ENCODE measurements around the gene TENM3.

The TENM3 gene

DNA sequence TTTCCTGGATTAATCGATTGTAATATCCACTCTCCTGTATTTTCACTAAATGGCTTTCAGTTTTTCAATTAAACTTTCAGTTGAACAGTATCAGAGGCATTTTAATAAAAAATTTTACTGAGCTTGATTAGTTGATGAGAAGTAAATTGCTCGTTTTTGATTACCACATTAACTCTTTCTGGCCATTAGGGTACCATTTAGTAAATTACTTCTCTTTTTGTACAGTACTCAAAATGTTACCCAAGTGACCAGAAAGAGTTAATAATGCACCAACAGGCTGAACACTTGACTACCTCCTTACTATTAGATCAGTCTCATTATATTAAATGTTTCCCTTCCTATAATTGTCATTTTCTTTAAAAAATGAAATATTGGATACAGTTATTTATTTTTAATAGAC lies 289.2 kb downstream of the TENM3 start:
- no peak for DNase-seq

DNA sequence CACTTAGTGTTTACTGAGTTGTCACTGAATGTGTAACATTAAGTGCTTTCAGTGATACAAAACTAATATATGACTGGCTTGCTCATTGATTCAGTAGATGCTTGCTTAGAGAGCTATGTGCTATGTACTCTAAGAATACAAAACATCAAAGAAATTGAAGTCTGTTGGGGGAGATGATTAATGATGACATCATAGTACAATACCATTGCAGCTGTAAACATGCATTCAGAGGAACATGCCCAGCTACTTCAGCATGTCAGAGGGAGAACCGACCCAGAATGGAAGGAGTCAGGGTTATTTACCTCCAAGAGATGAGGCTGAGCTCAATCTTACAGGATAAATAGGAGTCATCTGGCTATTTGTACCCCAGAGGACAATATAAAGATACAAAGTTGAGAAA lies 290.8 kb downstream of the TENM3 start:
- DNase-seq: no peak

DNA sequence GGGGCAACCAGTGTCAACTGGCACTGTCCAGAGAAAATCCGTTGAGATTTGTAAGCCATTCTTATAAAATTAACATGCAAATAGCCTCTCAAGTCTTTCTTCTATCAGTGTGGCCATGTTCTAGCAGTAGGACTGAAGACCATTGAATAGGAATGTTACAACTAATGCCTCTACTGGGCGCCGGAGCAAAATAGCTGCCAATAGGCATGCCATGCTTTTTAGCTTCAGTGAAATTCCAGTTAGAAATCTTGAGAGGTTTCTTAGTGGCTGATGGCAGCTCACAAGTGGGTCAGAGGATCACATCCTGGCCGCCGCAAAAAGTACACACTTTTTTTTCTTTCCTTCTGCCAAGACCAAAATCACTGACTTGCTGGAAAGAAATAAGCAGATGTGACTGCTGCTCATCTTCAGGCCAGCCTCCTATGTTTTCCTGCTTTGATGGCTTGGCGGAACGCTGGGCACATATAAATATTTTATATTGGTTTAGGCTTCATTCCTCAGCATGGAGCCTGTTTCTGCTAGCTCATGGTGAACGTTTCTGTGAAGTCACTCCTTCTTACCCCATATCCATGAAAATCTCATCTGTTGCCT lies 293.1 kb downstream of the TENM3 start:
- no peak for DNase-seq

DNA sequence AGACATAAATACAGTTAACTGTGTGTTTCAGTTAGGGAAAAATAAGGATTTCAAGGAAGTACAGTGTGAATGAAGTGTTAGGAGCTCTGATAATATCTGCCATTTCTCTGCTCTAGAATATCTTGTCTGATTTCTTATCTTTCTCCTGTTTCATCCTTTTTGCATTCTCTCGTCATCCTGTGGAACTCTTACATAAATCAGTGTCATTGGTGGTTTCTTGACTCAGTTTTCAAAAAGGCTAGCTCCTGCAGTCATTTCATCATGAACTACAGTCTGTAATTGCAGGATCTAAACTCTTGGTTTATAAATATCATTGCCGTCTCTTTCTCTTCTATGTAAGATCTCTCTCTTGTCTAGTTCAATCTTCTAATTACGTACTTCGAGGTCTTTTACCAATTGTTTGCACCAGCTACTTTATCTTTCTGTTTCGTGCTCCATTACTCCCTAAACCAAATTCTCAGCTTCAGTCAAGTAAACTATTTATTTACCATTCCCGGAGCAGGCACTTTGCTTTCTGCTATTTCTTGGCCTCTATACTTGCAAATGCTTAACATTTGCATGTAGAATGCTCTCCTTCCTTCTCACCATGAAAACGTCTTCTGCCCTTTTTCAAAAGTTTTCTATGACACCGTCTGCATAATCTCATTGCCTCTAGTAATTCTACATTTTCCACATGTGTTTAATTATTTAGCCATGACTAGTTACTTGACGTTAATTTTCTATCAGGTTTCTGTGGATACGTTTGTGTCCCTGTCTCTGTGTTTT lies 294.0 kb downstream of the TENM3 start:
- DNase-seq: no peak

DNA sequence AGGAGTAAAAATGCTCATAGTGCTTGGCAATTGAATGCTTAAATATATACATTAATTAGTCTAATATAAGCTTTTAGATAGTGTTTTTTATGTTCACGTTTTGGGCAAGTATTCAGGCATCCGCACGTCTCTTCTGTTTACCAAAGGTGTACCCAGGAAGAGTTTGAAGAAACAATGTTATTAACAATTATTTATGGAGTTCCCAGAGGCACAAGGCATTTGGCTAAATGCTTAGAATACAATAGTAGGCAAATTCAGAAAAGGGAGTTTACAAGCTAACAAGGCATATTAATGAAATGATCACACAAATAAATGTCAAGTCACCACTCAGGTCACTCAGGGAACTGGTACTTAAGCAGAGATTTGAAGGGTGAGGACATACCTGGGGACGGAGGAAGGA lies 294.8 kb downstream of the TENM3 start:
- DNase-seq: no peak

DNA sequence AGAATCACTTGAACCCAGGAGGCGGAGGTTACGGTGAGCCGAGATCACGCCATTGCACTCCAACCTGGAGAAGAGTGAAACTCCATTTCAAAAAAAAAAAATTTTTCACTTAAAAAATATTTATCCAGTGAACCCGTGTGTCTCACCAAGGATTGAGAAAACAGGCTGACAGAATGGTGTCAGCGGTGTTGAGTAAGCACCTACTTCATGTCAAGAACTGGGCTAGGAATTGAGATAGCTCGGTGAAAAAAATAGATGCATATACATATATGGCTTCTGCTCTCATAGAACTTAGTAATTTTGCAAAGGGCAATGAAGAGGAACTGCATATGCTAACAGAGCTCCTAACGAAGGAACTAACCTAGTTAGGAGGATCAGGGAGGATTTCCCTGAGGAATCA lies 297.3 kb downstream of the TENM3 start:
- no peak for DNase-seq

DNA sequence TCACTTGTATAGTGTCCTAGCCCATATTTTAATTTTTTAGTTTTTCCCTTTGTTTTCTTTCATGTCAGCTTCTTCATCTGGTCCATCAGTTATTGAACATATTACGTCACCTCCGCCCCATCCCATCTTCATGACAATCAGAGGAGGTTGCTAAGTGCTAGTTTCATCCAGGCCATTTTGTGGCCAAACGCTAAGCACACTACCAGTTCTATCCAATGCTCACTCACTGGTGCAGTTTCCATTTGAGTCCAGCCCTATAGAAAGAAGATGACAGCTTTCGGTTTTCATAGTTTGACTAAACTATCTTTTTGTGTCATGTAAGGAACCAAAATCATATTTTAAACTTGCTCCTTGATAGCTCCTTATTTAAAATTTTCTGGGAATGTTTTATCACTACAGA lies 304.2 kb downstream of the TENM3 start:
- no peak for DNase-seq

DNA sequence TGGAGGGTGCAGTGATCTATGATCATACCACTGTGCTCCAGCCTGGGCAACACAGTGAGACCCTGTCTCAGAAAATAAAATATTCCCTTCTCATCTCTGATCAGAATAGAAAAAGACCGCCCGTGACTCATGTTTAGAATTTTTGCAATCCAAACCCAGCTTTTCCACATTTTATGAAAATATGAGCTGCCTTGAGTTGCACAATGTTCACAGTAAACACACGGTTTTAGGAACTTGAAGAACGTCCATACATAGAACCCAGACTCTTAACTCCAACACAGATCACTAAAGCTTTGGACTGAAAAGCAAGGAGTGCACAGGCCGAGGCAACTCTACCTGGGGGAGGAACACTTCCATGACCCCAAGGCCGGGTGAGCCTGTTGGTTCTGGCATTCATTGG lies 305.0 kb downstream of the TENM3 start:
- no peak for DNase-seq

DNA sequence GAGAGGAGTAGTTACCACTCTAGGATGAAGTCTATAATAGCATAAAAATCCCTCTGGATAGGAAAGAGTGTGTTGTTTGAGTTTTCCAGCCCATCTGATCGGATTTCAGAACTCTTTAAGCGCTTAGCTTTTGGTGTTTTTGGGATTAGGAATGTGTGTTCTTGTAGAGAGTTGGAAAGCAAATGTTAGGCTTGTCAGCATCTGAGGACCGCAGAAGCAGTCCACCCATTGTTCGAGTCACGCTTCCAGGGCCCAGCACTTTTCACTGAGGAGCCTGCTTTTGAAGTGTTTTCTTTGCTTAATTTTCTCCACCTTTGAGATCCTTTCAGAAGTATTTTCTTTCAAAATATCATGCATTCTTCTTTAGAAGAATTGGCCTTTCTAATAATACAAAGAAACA lies 306.2 kb downstream of the TENM3 start:
- DNase-seq: no peak

DNA sequence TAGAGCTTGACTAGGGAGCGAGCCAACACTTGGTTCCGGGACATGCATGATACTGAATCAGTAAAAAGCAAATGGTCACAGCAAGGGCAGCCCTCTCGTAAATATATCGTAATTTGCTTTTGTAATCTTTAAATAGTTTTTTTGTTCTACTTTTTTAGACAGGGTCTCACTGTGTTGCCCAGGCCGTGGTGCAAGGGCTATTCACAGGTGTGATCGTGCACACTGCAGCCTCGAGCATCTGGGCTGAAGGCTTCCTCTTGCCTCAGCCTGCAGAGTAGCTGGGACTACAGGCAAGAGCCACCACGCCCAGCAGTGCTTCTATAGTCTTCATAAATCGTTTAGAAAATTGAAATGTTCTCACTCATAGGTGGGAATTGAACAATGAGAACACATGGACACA lies 309.7 kb downstream of the TENM3 start:
- DNase-seq: no peak

DNA sequence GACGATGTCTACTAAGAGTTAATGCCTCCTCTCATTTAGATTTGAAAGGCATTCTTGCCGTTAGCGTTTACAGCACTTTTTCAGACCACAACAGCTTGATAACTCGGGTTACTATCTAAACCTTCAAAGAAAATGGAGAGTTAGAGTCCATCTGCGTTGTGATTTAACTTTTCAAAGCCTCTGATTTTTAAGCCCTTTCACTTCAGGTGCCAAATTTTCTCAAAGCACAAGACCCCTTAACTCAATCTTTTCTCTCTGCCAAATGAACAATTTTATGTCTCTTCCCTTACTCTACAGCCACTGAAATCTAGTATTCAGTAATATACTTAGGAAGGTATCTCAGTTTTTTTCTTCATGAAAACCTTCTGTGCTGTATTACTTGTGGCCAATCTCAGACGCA lies 310.5 kb downstream of the TENM3 start:
- no peak for DNase-seq

DNA sequence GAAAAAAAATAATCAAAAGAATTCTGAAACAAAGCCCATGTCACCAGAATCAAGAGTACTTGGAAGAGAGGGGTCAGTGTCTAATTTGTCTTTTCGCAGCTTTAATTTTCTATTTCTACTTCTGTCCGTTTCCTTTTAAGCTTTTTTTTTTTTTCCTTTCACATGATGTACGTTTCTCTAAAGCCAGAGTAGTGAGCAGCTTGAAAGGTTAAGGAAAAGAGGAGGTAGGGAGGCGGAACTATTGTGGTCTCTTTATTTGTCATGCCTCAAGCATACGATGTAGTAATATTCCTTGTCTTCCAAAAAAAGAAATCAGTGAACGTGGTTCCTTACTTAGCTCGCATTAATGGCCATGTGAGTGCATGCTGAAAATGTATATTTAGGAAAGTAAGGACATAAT lies 311.5 kb downstream of the TENM3 start:
- no peak for DNase-seq

DNA sequence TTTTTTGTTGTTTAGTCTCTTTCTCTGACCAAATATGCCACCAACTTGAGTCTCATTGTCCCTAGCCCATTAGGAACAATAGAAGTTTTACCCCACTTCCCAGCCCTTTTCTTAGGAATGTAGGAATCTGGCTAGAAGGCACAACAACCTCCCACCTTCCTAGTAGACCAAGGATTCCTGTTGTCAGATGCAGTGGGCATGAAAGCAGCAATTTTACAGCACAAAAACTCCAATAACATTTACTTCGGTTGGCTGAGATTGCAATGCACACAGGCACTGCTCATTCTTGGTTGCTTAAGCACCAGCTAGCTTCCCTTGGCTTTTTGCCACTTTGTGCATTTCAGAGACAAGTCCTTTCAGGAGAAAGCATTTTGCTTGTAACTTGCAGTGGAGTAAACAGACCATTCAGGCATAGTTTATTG lies 312.8 kb downstream of the TENM3 start:
- no peak for DNase-seq

DNA sequence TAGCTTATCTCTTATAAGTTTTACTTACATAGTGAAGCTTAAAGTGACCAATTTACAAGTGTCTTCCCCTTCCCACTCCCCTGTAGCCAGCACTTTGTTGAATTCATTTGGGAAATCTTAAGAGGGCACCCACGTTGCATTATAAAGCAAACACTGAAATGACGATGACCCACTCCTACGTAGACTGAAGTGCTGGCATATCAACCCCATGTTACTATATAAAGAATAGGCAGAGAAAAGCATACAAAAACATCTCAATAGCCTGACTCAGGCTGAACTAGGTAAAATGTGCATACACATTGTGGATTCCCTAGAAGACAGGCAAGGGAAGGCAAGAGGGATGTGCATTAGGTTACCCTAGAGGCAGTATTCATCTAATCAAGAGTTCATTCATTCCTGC lies 313.4 kb downstream of the TENM3 start:
- DNase-seq: no peak

DNA sequence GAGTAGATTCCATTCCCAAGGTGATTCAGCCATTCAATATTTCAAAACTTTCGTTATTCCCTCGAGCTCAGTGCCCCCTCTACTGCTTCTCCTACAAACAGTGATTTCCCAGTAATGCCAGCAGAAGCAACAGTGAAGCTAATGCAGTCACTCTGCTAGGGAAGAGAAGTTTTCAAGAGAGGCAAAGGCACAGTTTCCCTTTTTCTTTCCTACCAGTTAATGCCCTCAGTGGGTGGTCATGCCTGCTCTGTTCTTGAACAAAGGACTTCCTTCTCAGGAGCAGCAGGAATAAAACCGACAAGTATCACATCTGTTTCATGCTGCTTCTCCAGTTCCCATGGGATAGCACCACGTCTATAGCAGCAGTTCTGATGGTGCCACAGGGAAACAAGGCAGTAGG lies 317.2 kb downstream of the TENM3 start:
- no peak for DNase-seq

DNA sequence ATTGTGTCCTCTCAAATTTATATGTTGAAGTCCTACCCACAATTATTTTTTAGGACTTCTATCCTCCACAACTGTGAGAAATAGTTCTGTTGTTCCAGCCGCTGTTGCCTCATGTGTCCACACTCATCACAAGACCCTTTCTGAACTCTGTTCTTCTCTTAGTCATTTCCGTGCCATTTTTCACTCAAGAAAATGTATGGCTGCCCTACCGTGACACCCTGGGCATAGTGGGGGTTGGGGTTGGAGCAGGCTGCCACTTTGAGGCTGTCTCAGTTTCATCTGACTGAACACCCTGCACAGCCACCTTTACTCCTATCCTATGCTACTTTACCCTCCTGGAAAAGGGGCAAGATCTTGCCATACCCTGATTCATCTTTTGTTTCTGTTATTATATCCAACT lies 319.1 kb downstream of the TENM3 start:
- no peak for DNase-seq

DNA sequence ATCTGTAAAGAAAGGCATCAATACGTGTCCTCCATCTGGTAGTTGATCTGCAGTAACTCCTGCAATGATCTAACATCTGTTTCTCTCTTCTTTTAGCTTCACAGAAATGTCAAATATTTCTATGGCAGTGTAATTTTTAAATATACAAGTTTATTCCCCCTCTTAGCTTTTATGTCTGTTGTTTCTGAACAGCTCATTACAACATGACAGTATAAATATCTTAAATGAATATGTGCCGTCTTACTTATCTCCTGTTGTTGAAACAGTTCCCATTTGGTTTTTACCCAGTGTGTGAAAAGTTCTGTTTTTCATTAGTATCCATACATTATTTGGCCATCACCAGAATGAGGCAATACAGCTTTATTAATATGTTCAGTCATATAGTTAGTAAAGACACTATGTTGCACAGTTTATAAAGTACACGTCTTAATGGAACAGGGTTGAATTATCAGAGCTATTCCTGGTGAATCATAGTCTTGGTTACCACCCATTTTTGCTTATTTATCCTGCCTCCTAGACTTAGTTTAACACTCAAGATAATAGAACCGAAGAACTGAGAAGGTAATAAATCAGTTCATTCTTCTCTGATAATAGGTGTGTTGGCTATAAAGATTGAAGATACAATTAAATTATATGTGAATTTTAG lies 321.6 kb downstream of the TENM3 start:
- DNase-seq: no peak

DNA sequence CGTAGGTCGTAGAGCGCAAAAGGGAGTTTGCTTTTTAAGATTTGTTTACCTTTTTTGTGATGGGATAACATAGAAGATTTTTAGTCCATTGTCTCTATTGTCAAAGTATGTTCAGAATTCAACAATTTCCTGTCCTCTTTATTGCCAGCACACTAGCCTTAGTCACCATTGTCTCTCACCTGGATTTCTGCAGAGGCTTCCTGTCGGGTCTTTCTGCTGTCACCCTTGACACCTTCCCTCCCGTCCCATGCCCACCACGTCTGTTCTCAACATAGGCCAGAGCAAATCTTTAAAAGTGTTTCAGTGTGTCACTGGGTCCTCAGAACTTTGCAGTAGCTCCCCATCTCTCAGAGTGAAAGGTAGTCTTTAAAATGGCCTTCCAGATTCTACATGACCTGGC lies 323.9 kb downstream of the TENM3 start:
- DNase-seq: no peak

DNA sequence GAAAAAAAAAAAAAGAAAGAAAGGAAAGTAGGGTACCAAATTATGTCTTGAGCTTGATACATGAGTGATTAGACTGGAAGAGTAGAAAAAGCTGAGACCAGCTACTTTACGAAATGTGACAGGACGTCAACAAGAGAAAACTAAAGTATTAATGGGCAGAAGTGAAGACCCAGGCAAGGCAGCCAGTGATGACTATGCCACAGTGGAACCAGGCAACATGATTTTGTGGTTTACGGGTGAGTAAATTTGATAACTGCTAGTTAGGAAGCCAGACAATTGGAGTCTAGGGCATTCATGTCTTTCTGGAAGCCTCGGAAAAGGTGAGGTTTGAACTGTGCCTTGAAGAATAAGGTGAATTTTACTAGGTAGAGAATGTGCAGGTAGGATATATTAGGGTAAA lies 326.4 kb downstream of the TENM3 start:
- DNase-seq: no peak

DNA sequence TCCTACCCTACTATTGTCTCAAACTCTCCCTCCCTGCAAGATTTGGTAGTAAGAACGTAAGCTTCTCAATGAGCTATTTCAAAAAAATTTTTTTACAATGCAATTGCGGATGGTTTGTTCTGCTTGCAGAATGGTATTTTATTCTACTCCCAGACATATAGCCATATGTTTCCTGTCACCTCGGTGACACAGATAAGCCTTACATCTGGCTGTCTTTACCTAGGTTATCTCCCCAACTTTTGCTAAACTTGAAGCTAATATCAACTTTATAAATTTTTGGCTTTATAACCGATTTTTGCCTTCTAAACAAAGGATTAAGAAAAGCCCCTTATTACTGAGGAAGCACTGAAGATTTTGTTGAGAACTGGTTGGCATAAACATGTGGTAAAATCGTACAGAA lies 331.5 kb downstream of the TENM3 start:
- DNase-seq: no peak

DNA sequence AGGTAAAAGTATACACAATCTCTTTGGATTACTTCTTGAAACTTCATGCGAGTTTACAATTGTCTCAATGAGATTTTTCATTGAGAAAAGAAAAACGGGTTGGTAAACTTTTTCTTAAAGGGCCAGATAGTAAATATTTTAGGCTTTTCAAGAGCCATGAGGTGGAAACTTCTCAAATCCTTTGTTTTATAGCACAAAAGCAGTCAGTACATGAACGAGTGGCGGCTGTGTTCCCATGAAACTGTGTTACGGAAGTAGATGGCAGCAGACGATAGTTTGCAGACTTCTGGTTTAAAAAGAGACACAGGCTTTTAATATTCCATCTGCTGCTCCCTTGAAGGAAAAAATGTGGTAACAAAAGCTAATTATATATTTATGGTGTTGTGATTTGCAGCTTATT lies 332.0 kb downstream of the TENM3 start:
- no peak for DNase-seq

DNA sequence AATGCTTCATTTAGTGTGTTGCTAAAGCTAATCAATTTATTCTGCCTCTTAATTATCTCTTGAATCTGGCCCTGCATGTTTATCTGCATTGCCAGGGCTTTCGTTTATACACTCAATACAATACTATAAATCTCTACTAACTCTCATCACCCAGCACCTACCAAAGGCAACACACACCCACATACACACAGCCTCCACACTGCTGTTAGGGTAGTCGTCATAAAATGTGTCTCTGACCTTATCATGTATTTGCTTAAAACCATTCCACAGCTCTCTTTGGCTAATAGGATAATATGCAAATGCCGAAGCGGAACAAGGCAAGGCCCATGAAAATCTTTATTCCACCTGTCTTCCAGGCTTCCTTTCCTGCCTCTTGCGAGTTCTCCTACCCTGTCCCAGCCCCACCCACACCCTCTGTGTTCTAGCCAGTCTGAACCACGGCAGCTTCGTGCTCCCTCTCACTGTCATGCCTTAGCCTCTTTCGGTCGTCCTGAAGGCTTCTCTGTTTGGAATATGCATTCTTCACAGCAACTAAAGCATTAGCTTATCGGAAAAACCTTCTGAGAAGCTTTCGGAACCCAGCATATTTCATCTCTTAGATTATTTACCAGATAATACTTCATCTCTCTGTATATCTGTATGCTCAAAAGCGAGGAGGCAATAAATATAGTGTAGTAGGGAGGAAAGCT lies 333.5 kb downstream of the TENM3 start:
- DNase-seq: no peak

DNA sequence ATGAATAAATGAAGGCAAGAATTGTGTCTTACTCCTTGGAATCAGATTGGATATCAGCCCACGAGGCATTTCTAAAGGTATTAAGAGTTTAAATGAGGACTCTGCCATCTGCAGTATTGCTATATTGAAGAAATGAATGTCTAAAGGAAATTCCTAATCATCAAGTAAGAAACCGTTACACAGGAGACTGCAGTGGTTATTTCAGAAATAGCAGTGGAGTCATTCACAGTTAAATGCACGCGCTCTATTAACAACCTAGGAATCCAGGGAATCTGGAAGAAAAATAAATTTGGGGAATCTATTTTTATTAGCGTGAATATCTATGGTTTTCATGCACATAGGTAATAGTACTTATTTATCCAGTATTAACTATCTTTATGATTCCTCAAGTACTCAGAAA lies 334.2 kb downstream of the TENM3 start:
- no peak for DNase-seq

DNA sequence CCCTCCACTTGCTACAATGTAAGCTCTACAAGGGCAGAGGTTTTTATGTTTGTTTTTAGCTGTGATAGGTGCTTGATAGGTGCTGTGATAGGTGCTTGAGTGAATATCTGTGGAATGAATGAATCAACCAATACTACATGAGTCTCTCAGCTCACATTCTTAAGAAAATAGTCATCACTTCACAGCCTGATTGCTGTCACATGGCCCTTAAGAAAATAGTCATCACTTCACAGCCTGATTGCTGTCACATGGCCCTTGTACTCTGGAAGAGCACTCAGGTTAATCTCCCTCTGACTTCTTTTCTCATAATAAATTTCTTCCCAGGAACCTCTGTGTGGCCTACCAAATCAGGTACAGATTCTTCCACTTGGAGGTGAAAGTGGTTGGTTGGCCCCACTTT lies 335.2 kb downstream of the TENM3 start:
- no peak for DNase-seq
